Measurements from ENCODE around the gene CFAP46.

The CFAP46 gene

GRCh38 chr10:132987671-132988571 is 45.6 kb upstream of the CFAP46 start:
- H3K4me3 ChIP-seq (ENCODE audit: control insufficient read depth in 1 of 7, extremely low read depth in 1 of 7, insufficient read depth in 4 of 7, low read depth in 2 of 7, low read length in 6 of 7) = no peak overlapping the region
- H3K9me3 ChIP-seq (ENCODE audit: control extremely low read depth in 1 of 5, control insufficient read depth in 4 of 5, insufficient read depth in 2 of 5, low read depth in 1 of 5, low read length in 4 of 5) = no peaks in the 10 kb centered on the region
- peak; percentile 62 to 86 (median 77) for DNase-seq
- CTCF ChIA-PET = no interaction called here
- peaks cover 0 to 20% (median 4%) of the 10 kb centered on the region in 5 experiments for H3K27me3 ChIP-seq (replicated peaks in 2 of 5; ENCODE audit: control insufficient read depth in 4 of 5, insufficient read depth in 5 of 5, low read length in 4 of 5)
- WGBS (ENCODE audit: insufficient coverage) = 81% methylated on average over 23 of the region's 29 CpGs
- H3K27ac ChIP-seq (ENCODE audit: insufficient read depth in 1 of 2, low read depth in 1 of 2, low read length in 2 of 2, poor library complexity in 1 of 2, severe bottlenecking in 2 of 2) = no peak overlapping the region
- H3K4me1 ChIP-seq (ENCODE audit: control extremely low read depth in 1 of 4, control insufficient read depth in 4 of 4, insufficient read depth in 4 of 4, low read length in 3 of 4) = peaks cover 0 to 2% (median 0%) of the 10 kb centered on the region in 4 experiments
- no peaks in the 10 kb centered on the region for H3K36me3 ChIP-seq (ENCODE audit: control insufficient read depth in 4 of 4, insufficient read depth in 4 of 4, low read length in 3 of 4)
- POLR2A ChIA-PET = no interaction called here

- ChIA-PET POLR2A (no interaction called here), CTCF (no interaction called here)
- Histone ChIP-seq H3K27ac (ENCODE audit: insufficient read depth in 1 of 2, low read depth in 1 of 2, low read length in 2 of 2, poor library complexity in 1 of 2, severe bottlenecking in 2 of 2) (no peak overlapping the region), H3K4me1 (ENCODE audit: control extremely low read depth in 1 of 4, control insufficient read depth in 4 of 4, insufficient read depth in 4 of 4, low read length in 3 of 4) (peaks cover 0 to 2% (median 0%) of the 10 kb centered on the region in 4 experiments), H3K4me3 (ENCODE audit: control insufficient read depth in 1 of 7, extremely low read depth in 1 of 7, insufficient read depth in 4 of 7, low read depth in 2 of 7, low read length in 6 of 7) (no peak overlapping the region), H3K27me3 (replicated peaks in 2 of 5; ENCODE audit: control insufficient read depth in 4 of 5, insufficient read depth in 5 of 5, low read length in 4 of 5) (peaks cover 0 to 27% (median 4%) of the 10 kb centered on the region in 5 experiments), H3K36me3 (ENCODE audit: control insufficient read depth in 4 of 4, insufficient read depth in 4 of 4, low read length in 3 of 4) (no peaks in the 10 kb centered on the region), H3K9me3 (ENCODE audit: control extremely low read depth in 1 of 5, control insufficient read depth in 4 of 5, insufficient read depth in 2 of 5, low read depth in 1 of 5, low read length in 4 of 5) (no peaks in the 10 kb centered on the region)
- no peak for DNase-seq
- WGBS (ENCODE audit: insufficient coverage) = 88% methylated on average over 14 of the region's 14 CpGs
These were observed 44.6 kb upstream of the CFAP46 start for GRCh38 chr10:132986978-132987377.

- CTCF ChIA-PET = no interaction called here
- Histone ChIP-seq H3K27me3 (replicated peaks in 2 of 5; ENCODE audit: control insufficient read depth in 4 of 5, insufficient read depth in 5 of 5, low read length in 4 of 5) (peaks cover 0 to 27% (median 4%) of the 10 kb centered on the region in 5 experiments), H3K36me3 (ENCODE audit: control insufficient read depth in 4 of 4, insufficient read depth in 4 of 4, low read length in 3 of 4) (no peaks in the 10 kb centered on the region), H3K27ac (ENCODE audit: insufficient read depth in 1 of 2, low read depth in 1 of 2, low read length in 2 of 2, poor library complexity in 1 of 2, severe bottlenecking in 2 of 2) (no peak overlapping the region), H3K4me3 (ENCODE audit: control insufficient read depth in 1 of 7, extremely low read depth in 1 of 7, insufficient read depth in 4 of 7, low read depth in 2 of 7, low read length in 6 of 7) (no peak overlapping the region), H3K4me1 (ENCODE audit: control extremely low read depth in 1 of 4, control insufficient read depth in 4 of 4, insufficient read depth in 4 of 4, low read length in 3 of 4) (peaks cover 0 to 2% (median 0%) of the 10 kb centered on the region in 4 experiments), H3K9me3 (ENCODE audit: control extremely low read depth in 1 of 5, control insufficient read depth in 4 of 5, insufficient read depth in 2 of 5, low read depth in 1 of 5, low read length in 4 of 5) (no peaks in the 10 kb centered on the region)
- WGBS (ENCODE audit: insufficient coverage) = 98% methylated on average over 8 of the region's 8 CpGs
- DNase-seq = no peak
- POLR2A ChIA-PET = no interaction called here
These were observed 44.2 kb upstream of the CFAP46 start for GRCh38 chr10:132986576-132986975.

GRCh38 chr10:132986076-132986475 is 43.7 kb upstream of the CFAP46 start:
- H3K4me1 ChIP-seq (ENCODE audit: control extremely low read depth in 1 of 4, control insufficient read depth in 4 of 4, insufficient read depth in 4 of 4, low read length in 3 of 4) = no peaks in the 10 kb centered on the region
- H3K27ac ChIP-seq (ENCODE audit: insufficient read depth in 1 of 2, low read depth in 1 of 2, low read length in 2 of 2, poor library complexity in 1 of 2, severe bottlenecking in 2 of 2) = no peak overlapping the region
- H3K9me3 ChIP-seq (ENCODE audit: control extremely low read depth in 1 of 5, control insufficient read depth in 4 of 5, insufficient read depth in 2 of 5, low read depth in 1 of 5, low read length in 4 of 5) = no peaks in the 10 kb centered on the region
- no peak for DNase-seq
- no peak overlapping the region for H3K4me3 ChIP-seq (ENCODE audit: control insufficient read depth in 1 of 7, extremely low read depth in 1 of 7, insufficient read depth in 4 of 7, low read depth in 2 of 7, low read length in 6 of 7)
- no peaks in the 10 kb centered on the region for H3K36me3 ChIP-seq (ENCODE audit: control insufficient read depth in 4 of 4, insufficient read depth in 4 of 4, low read length in 3 of 4)
- ChIA-PET POLR2A (no interaction called here), CTCF (no interaction called here)
- 94% methylated on average over 4 of the region's 8 CpGs for WGBS (ENCODE audit: insufficient coverage)
- peaks cover 0 to 31% (median 4%) of the 10 kb centered on the region in 5 experiments for H3K27me3 ChIP-seq (replicated peaks in 2 of 5; ENCODE audit: control insufficient read depth in 4 of 5, insufficient read depth in 5 of 5, low read length in 4 of 5)

GRCh38 chr10:132985546-132985900 is 43.2 kb upstream of the CFAP46 start:
- Histone ChIP-seq H3K4me1 (ENCODE audit: control extremely low read depth in 1 of 4, control insufficient read depth in 4 of 4, insufficient read depth in 4 of 4, low read length in 3 of 4) (no peaks in the 10 kb centered on the region), H3K27me3 (replicated peaks in 2 of 5; ENCODE audit: control insufficient read depth in 4 of 5, insufficient read depth in 5 of 5, low read length in 4 of 5) (peaks cover 0 to 34% (median 4%) of the 10 kb centered on the region in 5 experiments), H3K36me3 (ENCODE audit: control insufficient read depth in 4 of 4, insufficient read depth in 4 of 4, low read length in 3 of 4) (no peaks in the 10 kb centered on the region), H3K9me3 (ENCODE audit: control extremely low read depth in 1 of 5, control insufficient read depth in 4 of 5, insufficient read depth in 2 of 5, low read depth in 1 of 5, low read length in 4 of 5) (no peaks in the 10 kb centered on the region), H3K4me3 (ENCODE audit: control insufficient read depth in 1 of 7, extremely low read depth in 1 of 7, insufficient read depth in 4 of 7, low read depth in 2 of 7, low read length in 6 of 7) (no peak overlapping the region), H3K27ac (ENCODE audit: insufficient read depth in 1 of 2, low read depth in 1 of 2, low read length in 2 of 2, poor library complexity in 1 of 2, severe bottlenecking in 2 of 2) (no peak overlapping the region)
- CTCF ChIA-PET = no interaction called here
- no peak for DNase-seq
- 94% methylated on average over 2 of the region's 6 CpGs for WGBS (ENCODE audit: insufficient coverage)
- POLR2A ChIA-PET = no interaction called here

- DNase-seq = no peak
- ChIA-PET CTCF (no interaction called here), POLR2A (no interaction called here)
- Histone ChIP-seq H3K27me3 (replicated peaks in 2 of 5; ENCODE audit: control insufficient read depth in 4 of 5, insufficient read depth in 5 of 5, low read length in 4 of 5) (peaks cover 0 to 39% (median 4%) of the 10 kb centered on the region in 5 experiments), H3K4me1 (ENCODE audit: control extremely low read depth in 1 of 4, control insufficient read depth in 4 of 4, insufficient read depth in 4 of 4, low read length in 3 of 4) (no peaks in the 10 kb centered on the region), H3K4me3 (ENCODE audit: control insufficient read depth in 1 of 7, extremely low read depth in 1 of 7, insufficient read depth in 4 of 7, low read depth in 2 of 7, low read length in 6 of 7) (no peak overlapping the region), H3K9me3 (ENCODE audit: control extremely low read depth in 1 of 5, control insufficient read depth in 4 of 5, insufficient read depth in 2 of 5, low read depth in 1 of 5, low read length in 4 of 5) (no peaks in the 10 kb centered on the region), H3K27ac (ENCODE audit: insufficient read depth in 1 of 2, low read depth in 1 of 2, low read length in 2 of 2, poor library complexity in 1 of 2, severe bottlenecking in 2 of 2) (no peak overlapping the region), H3K36me3 (ENCODE audit: control insufficient read depth in 4 of 4, insufficient read depth in 4 of 4, low read length in 3 of 4) (no peaks in the 10 kb centered on the region)
- 59% methylated on average over 21 of the region's 26 CpGs for WGBS (ENCODE audit: insufficient coverage)
These were observed 42.6 kb upstream of the CFAP46 start for GRCh38 chr10:132984801-132985545.

- Histone ChIP-seq H3K4me3 (ENCODE audit: control insufficient read depth in 1 of 7, extremely low read depth in 1 of 7, insufficient read depth in 4 of 7, low read depth in 2 of 7, low read length in 6 of 7) (no peak overlapping the region), H3K27ac (ENCODE audit: insufficient read depth in 1 of 2, low read depth in 1 of 2, low read length in 2 of 2, poor library complexity in 1 of 2, severe bottlenecking in 2 of 2) (no peak overlapping the region), H3K27me3 (replicated peaks in 2 of 5; ENCODE audit: control insufficient read depth in 4 of 5, insufficient read depth in 5 of 5, low read length in 4 of 5) (peaks cover 0 to 47% (median 4%) of the 10 kb centered on the region in 5 experiments), H3K4me1 (ENCODE audit: control extremely low read depth in 1 of 4, control insufficient read depth in 4 of 4, insufficient read depth in 4 of 4, low read length in 3 of 4) (no peaks in the 10 kb centered on the region), H3K9me3 (ENCODE audit: control extremely low read depth in 1 of 5, control insufficient read depth in 4 of 5, insufficient read depth in 2 of 5, low read depth in 1 of 5, low read length in 4 of 5) (no peaks in the 10 kb centered on the region), H3K36me3 (ENCODE audit: control insufficient read depth in 4 of 4, insufficient read depth in 4 of 4, low read length in 3 of 4) (no peaks in the 10 kb centered on the region)
- no peak for DNase-seq
- CTCF ChIA-PET = no interaction called here
- WGBS (ENCODE audit: insufficient coverage) = 90% methylated on average over 26 of the region's 29 CpGs
- POLR2A ChIA-PET = no interaction called here
These were observed 41.6 kb upstream of the CFAP46 start for GRCh38 chr10:132984008-132984295.

Measured in common myeloid progenitor, CD34-positive (primary cell).